Right renal pelvis (tissue), 4 donors: ENCODE results near the gene TREML2. TPM values are rescaled to one million over a fixed set of nuclear protein-coding genes. Genes with fewer than 3 reads are reported as not detected.

ENCODE experiments used
- DNase-seq, 4 donors: peaks; one replicate each; pipeline ENCODE4 v3.0.0-alpha.2; 2013; ENCODE audit warnings: low read depth in 4 of 4, low spot score in 3 of 4, missing footprints in 1 of 4
- polyA plus RNA-seq, 4 donors: library from polyadenylated mRNA; unstranded; fragments of 120-200 nt; gene quantifications; one replicate each; pipeline ENCODE4 v1.2.1, GENCODE V29; 2013; ENCODE audit not compliant: insufficient read length in 4 of 4

TREML2 gene
- polyA plus RNA-seq, 4 donors, result 0.04 to 0.40 (median 0.18) TPM

DNA sequence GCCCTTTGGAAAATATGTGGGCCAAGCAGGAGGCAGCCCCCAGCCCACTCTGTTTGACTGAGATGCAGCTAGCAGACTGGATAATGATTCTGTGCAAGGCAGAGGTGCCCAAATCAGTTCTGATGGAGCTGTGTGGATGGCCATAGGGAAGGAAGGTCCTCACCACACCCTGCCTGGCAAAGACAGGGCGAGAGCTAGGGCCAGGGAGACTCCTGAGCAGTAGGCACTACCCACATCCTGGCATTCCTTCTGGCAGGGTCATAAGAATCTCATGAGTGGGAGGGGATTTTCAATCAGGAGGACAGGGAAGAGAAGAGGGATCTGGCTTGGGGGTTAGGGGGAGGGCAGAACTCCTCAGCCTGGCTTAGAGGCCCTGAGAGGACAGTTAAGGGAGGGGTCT lies 19.4 kb downstream of the TREML2 start:
- no peak for DNase-seq

DNA sequence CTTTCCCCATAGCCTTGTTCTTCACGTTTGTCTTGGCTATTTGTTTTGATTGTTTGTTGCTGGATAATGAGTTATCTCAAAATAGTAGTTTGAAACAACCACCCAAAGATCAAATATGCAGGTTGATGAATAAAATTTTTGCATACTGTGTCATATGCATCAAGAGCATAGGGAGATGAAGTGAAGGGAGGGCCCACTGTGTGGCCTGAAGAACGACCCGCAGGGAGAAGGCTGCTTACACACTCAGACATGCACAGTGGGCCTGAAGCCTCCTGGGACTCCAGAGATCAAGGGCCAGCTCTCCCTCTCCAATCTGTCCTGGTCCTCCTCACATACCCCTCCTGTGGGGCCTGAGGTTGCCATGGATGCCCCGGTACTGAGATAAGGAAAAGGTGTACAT lies 21.8 kb downstream of the TREML2 start:
- no peak for DNase-seq

DNA sequence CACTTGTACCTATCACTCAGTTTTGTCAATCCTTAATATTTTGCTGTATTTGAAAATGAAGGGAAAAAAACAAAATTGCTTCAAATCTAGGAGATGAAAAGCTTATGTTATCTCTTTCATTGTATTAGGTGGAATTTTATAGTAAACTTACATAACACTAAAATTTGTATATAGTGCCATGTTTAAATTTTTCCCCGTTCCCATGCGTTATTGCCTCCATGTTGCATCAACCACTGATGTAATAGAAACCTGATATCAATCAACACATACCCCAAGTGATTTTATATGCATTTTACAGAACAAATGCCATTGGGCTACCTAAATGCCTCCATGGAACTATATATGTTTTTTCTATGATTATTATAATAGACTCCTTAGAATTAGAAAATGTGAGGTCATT lies 23.3 kb downstream of the TREML2 start:
- DNase-seq, result no peak

DNA sequence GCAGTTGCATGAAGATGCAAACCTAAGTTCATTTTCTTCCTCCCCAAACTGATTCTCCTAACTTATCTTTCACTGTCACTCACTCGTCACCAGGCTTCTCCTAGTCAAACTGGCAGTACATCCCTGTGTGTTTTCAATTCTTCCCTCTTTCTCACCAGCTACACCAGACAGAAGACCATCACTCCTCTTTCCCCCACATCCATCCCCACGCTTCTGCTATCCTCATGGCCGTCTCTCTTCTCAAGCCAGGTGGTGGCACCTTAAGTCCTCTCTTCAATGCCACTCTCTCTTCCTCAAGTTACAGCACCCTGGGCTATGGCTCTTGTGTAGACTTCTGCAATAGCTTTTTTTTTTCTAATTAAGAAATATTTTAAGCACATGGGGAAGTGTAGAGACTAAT lies 23.7 kb downstream of the TREML2 start:
- DNase-seq, result no peak

DNA sequence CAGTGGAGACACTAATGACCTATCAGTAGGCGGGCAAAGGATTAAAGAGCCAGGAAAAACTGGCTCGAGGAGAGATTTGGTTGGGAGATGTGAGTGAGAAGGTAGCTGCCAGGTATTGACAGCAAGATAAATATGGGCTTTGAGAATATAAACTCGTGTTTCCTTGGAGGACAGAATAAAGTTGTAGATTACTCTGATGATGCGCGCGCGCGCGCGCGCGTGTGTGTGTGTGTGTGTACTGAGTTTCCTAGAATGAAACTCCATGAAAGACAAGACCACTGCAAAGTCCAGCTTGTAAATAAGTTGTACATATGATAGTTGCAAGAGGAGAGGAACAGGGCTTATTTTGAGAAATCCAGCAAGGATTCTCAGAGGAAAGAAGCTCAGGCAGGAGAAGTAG lies 24.8 kb downstream of the TREML2 start:
- no peak for DNase-seq

DNA sequence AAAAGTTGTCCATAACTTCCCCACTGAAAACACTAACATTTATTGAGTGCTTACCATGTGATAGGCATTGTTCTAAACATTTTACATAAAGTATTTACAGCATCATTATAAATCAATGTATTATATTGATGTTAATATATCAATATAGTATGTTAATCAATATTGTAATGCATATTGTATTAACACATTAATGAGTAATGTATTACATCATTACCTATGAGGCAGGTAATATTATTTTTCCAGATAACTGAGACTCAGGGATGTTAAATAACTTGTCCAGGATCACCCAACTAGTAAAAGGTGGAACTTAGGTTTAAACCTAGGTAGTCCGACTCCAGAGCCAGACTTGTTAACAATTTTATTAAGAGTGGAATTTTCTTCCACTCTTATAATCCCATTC lies 25.9 kb downstream of the TREML2 start:
- no peak for DNase-seq

DNA sequence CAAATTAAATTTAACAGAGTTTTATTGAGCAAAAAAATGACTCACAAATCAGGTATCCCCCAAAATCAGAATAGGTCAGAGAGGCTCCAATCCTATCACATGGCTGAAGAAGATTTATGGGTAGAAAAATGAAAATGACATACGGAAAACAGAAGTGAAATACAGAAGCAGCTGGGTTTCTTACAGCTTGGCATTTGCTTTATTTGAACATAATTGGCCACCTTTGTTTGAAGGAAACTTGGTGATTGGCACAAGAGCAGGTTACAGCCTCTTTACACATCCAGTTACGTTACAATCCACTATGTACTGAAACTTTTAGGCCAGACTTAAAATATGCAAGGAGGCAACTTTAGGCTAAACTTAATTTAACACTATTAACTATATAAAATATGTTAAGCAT lies 26.3 kb downstream of the TREML2 start:
- no peak for DNase-seq

DNA sequence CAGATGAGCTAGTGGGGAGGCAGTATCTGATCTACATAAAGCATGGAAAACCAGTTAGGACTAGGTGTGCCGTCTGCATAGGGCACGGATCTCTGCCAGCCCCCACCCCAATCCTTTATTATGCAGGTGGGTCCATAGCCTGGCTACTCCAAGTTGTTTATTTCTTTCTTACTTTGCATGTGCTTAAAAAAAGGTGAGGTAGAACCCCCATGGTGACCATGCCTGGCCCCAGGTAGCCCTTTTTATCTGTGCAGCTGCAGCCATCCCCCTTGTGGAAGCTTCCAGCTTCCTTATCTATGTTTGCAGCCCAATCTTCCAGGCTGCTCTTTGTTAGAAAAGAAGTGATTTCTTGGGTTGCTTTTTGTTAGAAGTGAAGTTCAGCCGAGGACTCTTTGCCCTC lies 29.0 kb downstream of the TREML2 start:
- no peak for DNase-seq

DNA sequence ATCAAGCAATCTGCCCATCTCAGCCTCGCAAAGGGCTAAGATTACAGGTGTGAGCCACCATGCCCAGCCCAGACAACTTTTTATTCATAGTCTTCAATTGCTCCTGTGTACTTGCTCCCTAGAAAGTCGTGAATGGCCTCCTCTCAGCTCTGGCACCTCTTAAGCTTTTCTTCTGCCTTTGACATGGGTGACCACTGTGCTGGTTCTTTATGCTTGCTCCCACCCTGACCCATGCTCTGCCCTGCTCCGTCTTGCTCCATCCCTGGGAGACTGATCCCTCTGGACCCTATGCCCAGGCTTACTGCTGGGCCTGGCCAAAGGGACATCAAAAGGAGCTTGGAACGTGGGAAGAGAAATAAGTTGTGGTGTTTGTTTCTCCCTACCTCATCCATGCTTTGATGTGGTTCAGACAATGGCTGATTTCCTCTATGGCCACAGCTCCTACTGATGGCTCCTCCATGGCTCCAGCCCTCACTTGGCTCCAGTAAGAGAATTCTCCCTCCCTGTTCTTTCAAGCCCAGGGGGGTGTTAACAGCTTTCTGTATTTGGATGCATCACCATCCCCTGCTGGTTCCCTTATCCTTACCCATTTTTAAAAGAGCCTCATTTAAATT lies 30.3 kb downstream of the TREML2 start:
- DNase-seq, result no peak

DNA sequence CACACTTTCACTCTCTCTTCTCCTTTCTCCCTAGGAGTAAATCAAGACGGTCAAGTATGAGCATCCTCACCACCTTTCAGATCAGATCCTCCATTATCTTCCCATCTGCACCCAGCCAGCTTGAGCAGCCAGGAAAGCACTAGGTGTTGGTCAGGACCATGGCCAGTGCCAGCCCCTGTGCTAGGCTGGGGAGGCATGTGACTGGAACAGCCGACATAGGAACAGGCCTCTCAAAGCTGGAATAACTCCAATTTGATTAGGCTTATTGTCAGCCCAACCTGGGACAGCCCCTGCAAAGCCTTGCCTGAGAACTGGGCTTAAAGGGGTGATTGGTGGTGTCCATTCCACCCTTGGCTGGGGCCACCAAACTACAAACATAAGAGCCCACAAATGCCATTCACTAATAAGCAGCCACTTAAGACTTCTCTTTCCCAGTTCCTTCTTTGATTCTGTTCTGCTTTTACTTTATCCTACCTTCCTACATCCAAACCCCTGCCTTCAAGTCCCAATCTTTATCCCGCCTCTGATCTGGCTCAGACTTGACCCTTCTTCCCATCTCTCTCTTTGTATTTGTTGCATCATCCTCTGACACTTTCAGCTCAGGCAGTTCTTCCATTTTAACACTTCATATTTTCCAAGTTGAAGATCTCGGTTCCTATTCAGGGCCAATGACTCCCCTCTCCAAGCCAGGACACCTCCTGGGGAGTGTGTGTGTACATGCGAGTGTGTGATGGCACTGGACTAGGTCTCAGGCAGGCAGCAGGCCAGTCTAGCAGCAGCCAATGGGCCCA lies 33.6 kb downstream of the TREML2 start:
- DNase-seq, result peak in 2 of 4 donors; percentile 25 to 33

DNA sequence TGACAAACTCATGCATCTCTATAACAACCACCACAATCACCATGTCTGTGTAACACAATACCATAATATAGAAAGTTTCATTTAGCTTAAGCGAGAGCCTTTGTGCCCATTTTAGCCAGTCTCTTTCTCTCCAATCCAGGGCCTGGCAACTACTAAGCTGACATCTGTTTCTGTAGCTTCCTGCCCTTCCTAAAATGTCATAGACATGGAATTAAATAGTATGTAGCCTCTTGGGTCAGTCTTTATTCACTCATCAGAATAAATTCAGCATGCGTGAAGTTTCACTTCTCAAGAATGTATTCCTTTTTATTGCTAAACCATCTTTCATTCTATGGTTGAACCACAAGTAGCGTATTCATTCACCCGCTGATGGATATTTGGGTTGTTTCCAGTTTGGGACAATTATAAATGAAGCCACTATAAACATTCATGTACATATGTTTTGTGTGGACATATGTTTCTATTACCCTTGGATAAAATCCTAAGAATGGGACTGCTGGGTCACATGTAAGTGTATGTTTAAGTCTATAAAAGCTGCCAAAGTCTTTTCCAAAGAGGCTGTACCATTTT lies 36.3 kb downstream of the TREML2 start:
- peak in 1 of 4 donors; percentile 28 for DNase-seq

DNA sequence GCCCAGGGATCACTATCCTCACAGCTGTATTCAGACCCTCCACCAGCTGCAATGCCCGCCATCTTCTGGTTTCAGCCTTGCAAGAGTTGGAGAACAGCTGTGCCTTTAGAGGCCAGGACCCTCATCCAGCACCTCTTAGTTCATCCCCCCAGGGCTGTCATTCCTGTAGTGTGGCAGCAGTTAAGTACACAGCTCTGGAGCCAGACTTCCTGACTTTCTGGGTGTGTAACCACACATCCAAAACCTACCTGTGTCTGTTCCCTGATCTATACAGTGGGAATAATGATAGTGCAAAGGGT lies 37.6 kb downstream of the TREML2 start:
- DNase-seq, result no peak

DNA sequence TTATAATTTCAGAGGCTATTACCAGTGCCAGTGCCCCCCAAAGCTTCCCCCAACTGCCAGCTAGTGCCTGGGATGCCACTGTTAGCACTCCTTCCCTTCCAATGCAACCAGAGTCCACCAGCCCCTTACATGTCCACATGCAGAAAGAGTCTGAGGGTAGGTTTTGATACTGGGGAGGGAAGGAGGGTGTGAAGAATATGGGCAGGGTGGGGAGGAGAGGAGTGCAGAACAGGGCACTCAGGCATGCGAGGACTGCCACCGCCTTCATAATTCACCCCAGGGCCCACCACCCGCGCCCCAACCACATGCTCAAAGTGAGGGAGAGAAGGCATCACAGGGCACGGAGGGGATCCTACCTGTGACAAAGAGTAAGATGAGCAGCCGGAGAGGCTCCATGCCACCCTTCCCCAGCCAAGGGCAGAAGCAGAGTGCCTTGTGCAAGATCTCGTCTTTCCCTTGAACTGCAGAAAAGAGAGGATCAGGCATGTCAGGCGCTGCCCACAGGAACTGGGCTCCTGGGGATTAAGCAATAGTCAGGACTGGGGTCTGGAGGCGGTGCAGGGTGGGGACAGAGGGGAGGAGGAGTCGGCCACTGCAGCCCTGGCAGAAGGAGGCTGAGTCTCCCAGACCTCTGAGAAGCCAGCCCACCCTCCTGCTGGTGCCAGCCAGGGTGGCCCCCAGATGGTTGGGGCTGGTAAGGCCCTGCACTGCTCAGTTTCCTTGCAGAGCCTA lies 38.1 kb downstream of the TREML2 start, which contains the start of gene TREM2:
TREM2 (minus strand) TSS at position 430 of the 732 bp plus-strand sequence; CDS start at position 396, 34 bp downstream.
- no peak for DNase-seq

DNA sequence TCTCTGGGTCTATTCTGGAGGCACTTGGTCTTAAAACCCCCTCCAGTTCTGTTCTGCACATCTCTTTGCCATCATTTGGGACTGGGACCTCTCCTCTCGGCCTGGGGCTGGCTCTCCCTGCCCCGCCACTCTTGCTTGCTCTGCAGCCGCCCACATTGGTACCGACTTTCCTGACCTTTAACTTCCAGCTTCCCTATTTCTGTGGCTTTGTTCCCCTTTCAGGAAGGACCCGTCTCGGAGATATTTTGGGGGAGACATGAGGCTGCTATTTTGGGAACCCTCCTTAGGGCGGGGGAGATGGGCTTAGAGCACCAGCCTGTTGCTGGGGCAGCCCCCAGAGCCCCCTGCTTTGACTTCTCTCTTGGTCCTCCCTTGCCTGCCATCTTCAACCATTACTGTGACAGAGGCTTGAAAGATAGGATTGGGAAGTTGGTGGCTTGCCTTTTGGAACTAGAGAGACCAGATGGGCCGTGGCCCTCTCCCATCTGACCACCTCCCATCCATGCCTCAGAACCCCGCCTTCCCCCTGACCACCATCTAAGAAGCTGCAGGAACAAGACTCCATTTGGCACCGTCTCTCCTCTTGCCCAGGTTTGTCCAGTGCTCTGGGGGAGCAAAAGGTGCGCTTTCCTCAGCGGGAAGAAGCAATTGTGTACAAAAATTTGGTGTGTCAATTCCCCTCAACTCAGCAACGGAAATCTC lies 38.9 kb downstream of the TREML2 start:
- DNase-seq, result no peak

DNA sequence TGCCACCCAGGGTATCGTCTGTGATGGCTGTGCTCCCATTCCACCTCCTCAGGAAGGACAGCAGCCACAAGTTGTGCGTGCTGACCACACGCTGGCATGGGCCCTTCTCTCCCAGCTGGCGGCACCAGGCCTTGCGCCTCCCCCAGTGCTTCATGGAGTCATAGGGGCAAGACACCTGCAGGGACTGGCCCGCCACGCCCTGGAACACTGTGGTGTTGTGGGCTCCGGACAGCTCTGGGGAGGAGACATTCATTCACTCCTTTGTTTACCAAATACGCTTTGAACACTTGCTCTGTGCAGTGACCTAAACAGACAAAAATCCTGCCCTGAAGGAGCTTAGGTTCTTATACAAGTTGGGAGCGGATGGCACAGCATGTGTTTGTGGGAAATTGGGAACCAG lies 39.6 kb downstream of the TREML2 start:
- no peak for DNase-seq

DNA sequence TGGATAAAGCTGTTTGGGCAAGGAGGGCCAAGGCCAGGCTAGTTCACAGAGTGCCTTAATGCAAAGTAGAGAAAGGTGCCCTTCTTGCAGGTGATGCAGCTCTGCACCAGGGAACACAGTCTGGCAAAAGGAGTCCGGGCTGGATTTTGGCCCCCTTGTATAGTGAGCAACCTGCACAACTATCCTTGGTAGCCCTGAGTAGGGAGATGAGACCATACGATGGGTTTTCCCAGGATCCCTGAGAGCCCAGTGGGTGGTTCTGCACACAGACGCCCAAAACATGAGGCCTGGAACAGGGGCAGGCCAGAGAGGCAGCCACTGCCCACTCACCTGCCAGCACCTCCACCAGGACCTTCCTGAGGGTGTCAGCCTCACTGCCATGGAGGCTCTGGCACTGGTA lies 40.0 kb downstream of the TREML2 start:
- no peak for DNase-seq

DNA sequence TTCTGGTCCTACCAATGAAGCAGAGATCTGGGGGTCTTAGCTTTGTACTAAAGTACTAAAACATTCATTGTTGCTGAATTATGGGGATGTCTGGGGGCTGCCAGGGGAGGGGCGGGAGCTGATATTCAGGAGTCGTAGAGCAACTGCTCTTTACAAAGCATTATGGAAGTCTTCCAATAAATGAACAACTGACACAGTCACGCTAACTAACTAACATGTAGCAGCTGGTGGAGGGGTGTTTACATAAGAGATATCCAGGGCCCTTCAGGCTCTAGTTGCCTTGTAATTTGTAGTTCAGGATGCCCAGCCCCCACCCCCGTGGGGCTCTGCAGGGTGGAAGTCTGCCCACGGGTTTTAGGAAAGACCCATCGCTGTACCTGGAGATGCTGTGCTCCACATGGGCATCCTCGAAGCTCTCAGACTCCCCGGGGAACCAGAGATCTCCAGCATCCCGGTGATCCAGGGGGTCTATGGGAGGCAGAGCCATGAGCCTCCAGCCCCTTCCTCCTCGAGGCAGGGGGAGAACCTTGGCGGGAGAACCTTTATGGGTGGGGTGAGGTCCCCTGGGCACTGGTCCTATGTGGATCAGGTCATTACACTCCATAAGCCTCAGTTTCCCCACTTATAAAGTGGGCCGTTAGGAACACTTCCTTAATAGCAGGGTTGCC lies 41.4 kb downstream of the TREML2 start:
- peak in 3 of 4 donors; percentile 40 to 57 (median 50) for DNase-seq

DNA sequence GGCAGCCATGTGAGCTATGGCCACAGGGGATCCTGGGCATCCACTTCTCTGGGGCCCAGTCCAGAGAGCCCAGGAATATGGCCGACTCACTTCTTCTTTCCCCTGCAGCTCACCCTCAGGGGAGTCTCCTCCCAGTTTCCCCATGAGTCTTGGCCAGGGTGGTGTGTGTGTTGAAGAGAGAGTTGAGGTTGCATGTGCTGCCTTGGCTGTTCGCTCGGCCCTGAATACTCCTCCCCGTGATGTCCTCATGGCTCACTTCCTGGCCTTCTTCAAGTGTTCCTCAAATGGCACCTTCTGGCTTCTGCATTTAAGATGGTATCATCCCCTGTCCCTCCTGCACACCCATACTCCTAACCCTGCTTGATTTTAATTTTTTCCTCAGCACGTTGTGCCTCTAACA lies 43.6 kb downstream of the TREML2 start:
- DNase-seq, result no peak

DNA sequence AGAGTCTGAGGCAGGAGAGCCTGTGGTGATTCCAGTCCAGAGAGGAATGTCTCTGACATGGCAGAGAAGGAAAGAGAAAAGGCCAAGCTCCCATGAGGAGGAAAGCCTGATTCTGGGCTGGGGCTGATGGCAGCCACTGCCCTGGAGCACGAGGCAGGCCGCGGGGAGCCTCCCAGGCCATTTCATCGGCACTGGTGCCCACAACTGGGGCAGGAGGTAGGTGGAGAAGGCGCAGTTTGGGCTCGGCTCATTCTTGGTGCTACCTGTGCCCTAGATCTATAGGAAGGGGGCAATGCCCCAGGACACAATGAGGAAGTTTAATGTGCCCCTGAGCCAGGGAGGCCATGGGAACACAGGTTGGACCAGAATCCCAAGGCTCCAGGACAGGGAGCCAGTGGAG lies 44.2 kb downstream of the TREML2 start:
- DNase-seq, result no peak

DNA sequence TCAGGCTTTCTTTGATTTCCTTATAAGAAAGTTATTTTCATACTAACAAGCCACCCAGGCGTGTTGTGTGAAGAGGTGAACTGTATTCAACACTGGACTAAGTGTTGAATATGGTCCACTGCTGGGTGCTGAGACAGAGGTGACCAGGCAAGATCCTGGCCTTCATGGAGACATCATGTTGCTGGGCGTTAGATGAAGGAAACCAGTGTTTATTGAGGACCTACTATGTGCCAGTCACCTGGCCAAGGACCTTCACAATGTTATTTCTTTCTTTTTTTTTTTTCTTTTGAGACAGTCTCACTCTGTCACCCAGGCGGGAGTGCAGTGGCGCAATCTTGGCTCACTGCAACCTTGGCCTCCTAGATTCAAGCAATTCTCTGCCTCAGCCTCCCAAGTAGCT lies 44.9 kb downstream of the TREML2 start:
- DNase-seq, result no peak
